Peyer's patch (tissue), 4 donors: Measurements from ENCODE around the gene RASA4.
"Not testable (repeated sequence)": the region's sequence is repeated elsewhere in the genome, so short reads cannot be mapped to it uniquely, and the experiment has no call there.

ENCODE experiments used
- CTCF ChIP-seq, 6 experiments: fragments of 450-650 bp in 4 of 6; fragments of 200-600 bp in 2 of 6; sonication (generic) in 1 of 6; IDR thresholded peaks; one replicate each; pipeline ENCODE4 v1.5.1; 2017 to 2019; ENCODE audit warnings: antibody characterized with exemption in 6 of 6, mild to moderate bottlenecking in 3 of 6, moderate library complexity in 1 of 6
- POLR2A ChIP-seq, 2 donors: fragments of 450-650 bp; IDR thresholded peaks; one replicate each; pipeline ENCODE4 v1.5.1; 2017; ENCODE audit warnings: antibody characterized with exemption in 2 of 2, mild to moderate bottlenecking in 2 of 2, moderate library complexity in 2 of 2

- TF ChIP-seq CTCF, POLR2A (IDR thresholded peaks at IDR 0.05): not testable (repeated sequence)
These were observed 18.8 kb upstream of the RASA4 start for GRCh38 chr7:102635354-102635753.
